Stimulated activated CD4-positive, alpha-beta T cell treated with anti-CD3 and anti-CD28 coated beads, TNF-alpha, amount 100 ng/mL, for 4 hours (primary cell): Measurements from ENCODE around the gene ERC2.

Experiments used
- DNase-seq, 3 experiments: peaks; one replicate each; pipeline ENCODE4 v3.0.0-alpha.2; 2020; ENCODE audit warnings: low read depth in 3 of 3

The ERC2 gene

GRCh38 chr3:55558316-55558715 is 910.0 kb downstream of the ERC2 start:
- DNase-seq: no peak

DNA sequence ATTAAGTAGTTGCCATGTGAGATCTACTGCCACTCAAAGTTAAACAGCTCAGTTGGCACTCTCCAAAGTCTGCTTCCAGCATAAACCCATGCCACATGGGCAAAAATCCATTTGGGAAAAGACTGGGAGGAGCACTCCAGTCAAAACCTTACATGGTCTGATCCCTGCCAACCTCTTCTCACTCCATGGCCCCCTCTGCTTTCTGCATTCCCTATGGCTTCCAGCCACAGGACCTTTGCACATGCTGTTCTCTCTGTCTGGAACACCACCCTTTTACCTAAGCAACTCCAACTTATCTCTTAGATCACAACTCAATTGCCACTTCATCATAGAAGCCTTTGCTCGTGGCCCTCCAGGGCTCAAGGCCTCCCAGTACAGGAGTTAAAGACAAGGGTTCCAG is 910.7 kb downstream of the ERC2 start:
- no peak for DNase-seq

- DNase-seq: no peak
Observed at GRCh38 chr3:55556619-55557537, 911.4 kb downstream of the ERC2 start.

DNA sequence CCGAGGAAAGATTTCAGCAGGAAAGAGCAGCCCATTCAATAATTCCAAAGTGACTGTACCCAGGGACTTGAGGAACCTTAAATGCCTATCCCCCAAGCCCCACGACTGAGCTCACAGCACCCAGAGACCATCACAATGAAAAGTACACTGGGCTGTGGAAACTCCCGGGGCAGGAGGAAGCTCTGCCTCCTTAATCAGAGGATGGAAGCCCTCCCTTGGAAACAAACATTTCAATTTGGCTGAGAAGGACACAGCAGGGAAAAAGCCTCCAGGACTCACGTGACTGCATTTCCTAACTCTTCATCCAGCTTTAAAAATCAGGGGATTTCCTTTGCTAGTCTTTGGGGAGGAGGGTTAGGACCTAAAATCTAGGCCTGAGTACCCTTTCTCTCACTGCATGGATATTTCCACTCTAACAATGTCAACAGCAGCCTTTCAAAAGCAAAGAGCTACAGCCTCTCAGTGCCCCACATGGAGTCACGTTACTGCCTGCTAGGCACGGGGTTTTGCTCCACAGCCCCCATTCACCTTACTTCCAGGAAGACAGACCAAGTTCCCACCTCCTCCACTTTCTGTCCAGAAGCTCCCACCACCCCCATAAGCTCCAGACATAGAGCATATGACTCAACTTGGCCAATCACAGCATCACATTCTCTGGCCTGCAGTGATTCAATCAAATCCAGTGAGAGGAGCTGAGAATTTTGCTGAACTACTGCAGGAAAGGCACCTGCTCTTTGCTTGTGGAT is 912.2 kb downstream of the ERC2 start:
- no peak for DNase-seq

- DNase-seq: no peak
Observed at GRCh38 chr3:55554634-55555425, 913.4 kb downstream of the ERC2 start.

DNA sequence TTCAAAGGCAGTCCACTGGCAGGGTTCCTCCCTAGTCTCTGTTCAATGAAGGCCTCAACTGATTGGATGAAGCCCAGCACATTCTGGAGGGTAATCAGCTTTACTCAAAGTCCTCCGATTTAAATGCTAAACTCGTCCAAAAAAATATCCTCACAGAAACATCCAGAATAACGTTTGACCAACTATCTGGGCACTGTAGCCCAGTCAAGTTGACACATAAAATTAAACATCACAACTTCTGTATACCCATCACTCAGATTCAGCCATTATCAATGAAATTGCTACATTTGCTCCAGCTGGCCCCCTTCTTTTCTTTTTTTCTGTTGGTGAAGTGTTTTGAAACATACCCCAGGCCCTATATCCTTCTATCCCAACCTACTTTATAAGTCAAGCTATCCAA is 916.6 kb downstream of the ERC2 start:
- DNase-seq: no peak

DNA sequence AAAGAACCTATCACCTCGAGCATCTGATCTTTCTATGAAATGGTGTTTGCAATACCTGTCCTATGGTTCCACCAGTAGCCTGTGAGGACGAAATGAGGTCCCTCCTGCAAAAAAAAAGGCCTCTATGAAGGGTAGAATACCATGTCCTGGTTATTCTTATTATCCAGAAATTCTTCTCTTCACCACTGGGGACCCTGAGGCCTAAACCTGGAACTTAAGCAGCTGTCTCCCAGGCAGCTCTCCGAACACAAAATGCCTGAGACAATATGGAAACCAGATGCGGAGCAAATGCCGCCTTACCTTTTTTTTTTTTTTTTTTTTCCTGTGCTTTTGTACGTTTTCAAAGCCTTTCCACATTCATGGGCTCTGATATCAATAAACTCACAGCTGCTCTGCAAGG is 919.1 kb downstream of the ERC2 start:
- DNase-seq: no peak

DNA sequence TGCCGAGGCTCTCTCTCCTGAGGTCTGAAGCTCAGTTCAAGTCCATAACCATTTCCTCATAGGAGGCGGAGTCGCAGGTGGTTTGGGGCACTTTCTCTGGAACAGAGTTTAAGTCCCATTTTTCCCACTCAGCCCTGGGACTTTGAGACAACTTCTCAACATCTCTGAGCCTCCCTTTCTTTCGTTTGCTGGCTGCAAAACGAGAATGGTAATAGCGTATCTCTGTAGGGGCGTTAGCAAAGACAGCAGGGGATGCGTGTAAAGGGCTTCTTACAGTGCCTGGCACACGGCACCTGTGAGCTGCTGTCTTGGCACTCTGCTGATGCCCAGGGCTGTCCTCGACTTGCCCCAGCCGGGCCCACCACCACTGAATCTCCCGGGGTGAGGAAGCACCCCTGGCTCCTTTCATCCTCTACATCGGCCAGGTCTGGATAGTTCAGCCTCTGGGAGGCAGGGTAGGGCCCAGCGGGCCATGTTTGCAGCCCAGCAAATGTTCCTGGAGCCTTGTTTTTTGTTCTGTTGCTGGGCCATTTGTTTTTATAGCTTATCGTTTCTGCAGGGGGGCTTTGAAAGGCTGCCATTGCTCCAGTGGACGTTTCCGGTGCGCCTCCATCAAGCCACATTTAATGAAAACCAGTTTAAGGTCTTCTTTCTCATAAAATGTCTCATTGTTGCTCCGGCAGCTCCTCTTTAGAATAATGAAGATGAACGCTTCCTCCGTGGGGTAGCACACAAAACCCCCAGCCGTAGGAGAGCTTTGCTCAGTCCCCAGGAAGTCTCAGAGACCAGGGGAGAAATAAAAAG is 921.2 kb downstream of the ERC2 start:
- DNase-seq: no peak

DNA sequence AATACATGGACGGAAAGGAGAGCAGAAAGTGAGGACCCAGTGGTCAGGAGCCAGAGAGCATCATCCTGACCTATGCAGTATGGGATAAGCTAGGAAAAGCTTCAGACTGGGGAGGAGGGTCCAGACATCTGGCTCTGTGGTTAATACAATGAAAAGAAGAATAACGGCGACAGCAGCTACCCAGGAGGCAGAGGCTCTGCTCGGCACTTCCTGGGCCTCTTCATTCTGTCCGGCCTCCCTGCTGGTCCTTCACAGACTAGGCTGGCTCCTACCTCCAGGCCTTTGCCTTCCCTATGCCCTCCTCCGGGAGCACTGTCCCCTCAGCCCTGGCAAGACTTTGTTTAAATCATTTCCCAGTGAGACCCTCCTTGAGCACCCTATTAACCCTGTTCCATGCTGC is 922.3 kb downstream of the ERC2 start:
- no peak for DNase-seq

DNA sequence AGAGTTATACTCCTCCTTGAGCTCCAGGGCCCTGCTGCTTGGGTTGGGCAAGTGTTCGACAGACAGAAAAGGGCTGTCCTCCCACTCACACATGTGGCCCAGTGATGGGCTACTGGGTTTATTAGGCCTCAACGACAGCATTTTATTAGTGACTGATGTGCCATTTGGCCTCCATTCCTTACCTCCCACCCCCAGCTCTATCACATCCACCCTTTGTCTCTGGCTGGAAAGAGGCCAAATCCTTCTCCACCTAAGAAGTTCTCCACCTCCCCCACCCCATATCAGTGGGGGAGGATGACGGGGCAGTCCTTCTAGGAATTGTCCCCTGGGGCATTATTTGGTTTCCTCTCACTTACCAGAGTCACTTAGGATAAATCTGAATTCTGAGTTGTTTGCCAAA is 924.0 kb downstream of the ERC2 start:
- DNase-seq: no peak

DNA sequence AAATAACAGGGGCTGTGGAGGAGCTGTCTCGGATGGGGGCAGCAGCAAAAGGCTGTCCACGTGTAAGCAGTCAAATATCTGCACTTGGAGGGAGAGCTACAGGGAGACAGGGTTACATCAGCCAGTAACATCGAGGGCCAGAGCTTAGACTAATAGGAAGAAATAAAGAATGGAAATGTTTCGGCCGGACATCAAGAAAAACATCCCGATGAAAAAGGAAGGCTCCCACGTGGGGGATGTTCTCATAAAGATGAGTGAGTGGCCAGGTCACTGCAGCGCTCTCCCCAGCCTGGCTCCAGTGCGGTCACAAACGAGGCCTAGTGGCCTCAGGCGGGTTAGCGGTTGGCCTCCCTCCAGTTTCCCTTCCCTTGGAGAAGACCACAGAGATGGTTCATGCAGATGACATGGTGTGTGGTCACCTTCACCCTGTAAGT is 925.1 kb downstream of the ERC2 start:
- DNase-seq: no peak

GRCh38 chr3:55541456-55541855 is 926.8 kb downstream of the ERC2 start:
- DNase-seq: no peak

DNA sequence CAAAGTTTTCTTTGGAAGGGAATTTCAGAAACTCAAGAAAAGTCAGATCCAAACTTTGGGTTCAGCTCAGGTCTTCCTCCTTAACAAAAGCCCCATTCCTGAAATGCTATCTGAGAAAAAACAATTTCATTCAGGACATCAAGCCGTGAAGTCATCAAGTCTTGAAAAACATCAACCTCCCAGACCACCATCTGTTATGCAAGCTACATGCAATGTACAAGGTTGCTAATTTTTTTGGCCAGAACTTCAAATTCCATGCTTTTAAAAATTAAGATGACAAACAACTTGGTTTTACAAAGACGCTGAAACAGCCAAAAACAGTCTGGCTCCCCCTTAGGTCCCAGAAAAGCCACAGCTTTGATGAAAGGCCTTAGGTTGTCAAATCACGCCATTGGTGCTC is 927.3 kb downstream of the ERC2 start:
- DNase-seq: no peak

DNA sequence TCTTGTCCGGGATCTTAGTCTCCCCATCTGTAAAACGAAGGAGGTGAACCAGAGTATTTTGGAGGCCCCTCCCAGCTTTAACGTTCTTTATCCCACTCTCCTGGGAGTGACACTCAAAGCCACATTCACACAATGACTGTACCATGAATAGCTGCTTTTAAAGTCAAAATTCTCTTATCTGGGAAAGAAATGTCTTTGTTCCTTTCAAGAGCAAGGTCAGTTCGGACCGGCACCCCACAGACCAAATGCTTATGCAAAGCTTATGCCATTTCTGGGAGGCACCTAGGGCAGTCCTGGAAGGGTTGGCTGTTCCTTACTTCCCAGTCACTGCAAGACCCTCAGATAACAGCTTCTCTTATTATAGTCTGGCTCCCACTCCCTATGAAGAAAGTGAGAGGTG is 927.7 kb downstream of the ERC2 start:
- no peak for DNase-seq

- DNase-seq: no peak
Observed at GRCh38 chr3:55538158-55538557, 930.1 kb downstream of the ERC2 start.

DNA sequence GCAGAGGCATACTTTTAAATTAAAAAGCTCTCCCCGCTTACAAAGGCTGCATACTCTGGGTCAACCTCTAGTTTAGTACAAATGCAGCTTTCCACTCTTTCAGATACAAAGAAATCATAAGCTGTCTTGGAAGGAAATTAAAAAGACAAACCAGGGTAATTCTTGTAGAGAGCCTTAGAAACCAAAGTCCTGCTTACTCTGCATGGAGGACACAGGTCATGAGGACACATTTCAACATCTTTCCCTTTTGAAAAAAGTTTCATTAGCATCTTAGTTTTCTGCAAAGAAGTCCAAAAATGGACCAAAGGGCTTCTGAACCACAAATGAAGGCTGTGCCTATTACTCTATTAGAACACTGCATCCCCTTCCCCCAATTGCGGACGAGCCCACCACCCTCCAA is 930.7 kb downstream of the ERC2 start:
- no peak for DNase-seq

DNA sequence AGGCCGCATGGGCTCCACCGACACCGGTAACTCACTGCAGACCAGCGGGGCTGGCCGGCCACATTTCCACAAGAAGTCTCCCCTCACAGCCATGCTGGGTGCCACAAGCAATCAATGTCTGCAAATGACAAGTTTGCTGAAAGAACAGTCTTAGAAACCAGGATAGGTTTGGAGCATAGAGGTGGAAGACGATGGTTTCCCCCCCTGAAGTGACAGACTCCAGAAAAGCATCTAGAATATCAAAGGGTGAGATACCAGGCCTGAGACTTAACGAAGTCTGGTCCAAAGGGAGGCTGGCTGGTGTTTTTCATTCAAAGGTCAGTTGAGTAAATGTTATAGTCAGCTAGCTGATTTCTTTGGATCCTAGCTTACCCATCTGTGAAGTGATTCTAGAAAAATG is 931.1 kb downstream of the ERC2 start:
- no peak for DNase-seq

DNA sequence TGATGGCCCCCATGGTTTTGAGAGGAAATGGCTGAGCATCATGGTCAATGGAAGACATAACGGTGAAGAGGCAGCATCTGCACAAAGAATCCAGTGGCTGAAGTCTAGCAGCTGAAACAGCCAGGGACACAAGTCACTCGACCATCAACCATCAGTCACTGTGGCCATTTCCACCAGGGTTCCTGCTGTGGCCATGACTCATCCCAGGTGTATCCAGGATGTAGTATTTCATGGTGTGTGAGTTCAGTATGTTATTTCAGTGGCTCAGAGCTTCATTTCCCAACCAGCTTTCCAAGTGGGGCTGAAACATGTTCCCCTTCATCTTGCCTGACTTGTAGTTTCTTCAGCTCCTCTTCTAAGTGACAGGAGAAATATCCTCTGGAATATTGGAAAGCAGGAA is 933.4 kb downstream of the ERC2 start:
- DNase-seq: no peak

DNA sequence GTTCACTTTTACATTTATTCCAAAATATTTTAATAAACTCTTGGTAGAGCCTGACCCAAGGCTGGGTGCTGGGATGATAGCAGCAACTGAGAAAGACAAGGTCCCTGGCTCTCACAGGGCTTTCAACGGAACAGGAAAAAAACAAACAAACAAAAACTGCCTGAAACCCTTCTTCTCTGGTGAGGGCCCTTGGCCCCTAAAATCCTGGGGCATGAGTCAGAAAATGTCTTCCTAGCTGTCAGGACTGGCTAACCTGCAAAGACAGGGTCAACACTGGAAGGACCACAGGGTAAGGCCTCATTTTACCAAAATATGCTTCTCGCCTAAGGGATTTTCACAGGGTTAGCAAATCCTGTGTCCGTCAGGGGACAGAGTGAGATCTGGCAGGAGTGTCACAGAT is 935.5 kb downstream of the ERC2 start:
- DNase-seq: no peak

DNA sequence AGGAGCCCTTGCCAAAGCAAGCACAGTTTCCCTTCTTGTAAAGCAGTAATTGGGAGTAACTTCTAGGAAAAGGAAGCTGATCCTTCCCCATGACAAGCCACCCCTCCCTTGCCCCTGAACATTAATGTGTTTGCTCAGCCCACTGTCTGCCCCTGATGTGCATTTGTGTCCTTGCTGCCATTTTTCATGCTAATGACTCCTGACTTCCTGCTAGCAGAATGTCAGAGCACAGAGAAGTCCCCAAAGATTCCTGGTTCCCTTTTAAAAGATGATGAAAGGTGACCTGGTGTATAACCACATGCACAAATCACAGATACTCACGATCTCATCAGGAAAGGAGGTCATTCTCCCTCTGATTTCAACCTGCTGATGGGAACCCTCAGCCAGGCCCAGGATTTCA is 936.9 kb downstream of the ERC2 start:
- no peak for DNase-seq

DNA sequence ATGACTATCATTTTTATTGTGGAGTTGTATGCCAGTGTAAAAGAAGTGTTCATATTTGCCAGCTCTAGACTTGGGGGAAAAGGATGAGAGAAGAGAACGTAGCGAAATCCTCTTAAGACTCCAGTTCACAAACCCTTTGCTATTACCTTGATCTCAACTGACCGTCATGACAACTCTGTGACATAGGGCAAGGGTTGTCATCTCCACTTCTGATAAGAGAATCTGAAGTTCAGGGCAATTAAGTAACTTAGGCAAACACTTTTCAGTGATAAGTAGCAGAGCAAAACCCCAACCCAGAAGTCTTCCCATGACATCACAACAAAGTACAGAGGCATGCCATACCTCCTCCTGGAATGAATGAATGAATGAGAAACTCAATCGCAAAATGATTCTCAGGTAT is 940.9 kb downstream of the ERC2 start:
- no peak for DNase-seq
